A549 (cell line): ENCODE measurements around the gene GRAMD2A. TPM values are rescaled to one million over a fixed set of nuclear protein-coding genes. Genes with fewer than 3 reads are reported as not detected.

ENCODE experiments used
- ATAC-seq, 2 experiments: fragments of 200-7000 bp in 1 of 2; fragments of >200 bp in 1 of 2; cut with Nextera tagmentation in 1 of 2; cut with Tn5 transposase in 1 of 2; 3 replicates each; pipeline versions ENCODE4 v1.8.0 to v1.9.1; 2018 to 2020; ENCODE audit warnings: mild to moderate bottlenecking in 1 of 2, moderate library complexity in 1 of 2
- CTCF ChIA-PET: fragments of 300-600 bp; sonication (Branson Sonifier 250); formaldehyde crosslinking; extraction: SDS; loops from one replicate; lab custom pipeline; 2021; ENCODE audit warnings: antibody characterized with exemption, inconsistent platforms; lab: Yijun Ruan, JAX
- POLR2A ChIA-PET: fragments of 350-600 bp; formaldehyde crosslinking; extraction: SDS; loops from one replicate; lab custom pipeline; 2021; ENCODE audit warnings: antibody characterized with exemption, inconsistent platforms; lab: Yijun Ruan, JAX
- DNase-seq, 2 experiments: peaks; one replicate each; pipeline versions ENCODE4 v3.0.0 to v3.0.0-alpha.2; 2011 to 2016; ENCODE audit warnings: low read depth in 1 of 2, low spot score in 1 of 2
- FAIRE-seq: peaks from 2 replicates; lab custom pipeline; 2011; peaks lifted over from hg19 to GRCh38; lab: Jason Lieb, UNC
- H3K27ac ChIP-seq, 2 experiments: fragments of >200 bp; sonication (Bioruptor Twin); formaldehyde crosslinking; 3 replicates each; pipeline ENCODE4 v1.5.1; 2016 to 2017
- H3K4me1 ChIP-seq: fragments of >200 bp; sonication (Bioruptor Twin); formaldehyde crosslinking; 3 replicates; pipeline ENCODE4 v1.6.1; 2016
- H3K4me2 ChIP-seq: fragments of >200 bp; sonication (Bioruptor Twin); formaldehyde crosslinking; 3 replicates; pipeline ENCODE4 v1.6.1; 2016
- H3K4me3 ChIP-seq: fragments of >200 bp; sonication (Bioruptor Twin); formaldehyde crosslinking; 3 replicates; pipeline ENCODE4 v1.5.1; 2016
- H3K9me3 ChIP-seq: fragments of >200 bp; sonication (Bioruptor Twin); formaldehyde crosslinking; 3 replicates; pipeline ENCODE4 v1.6.1; 2016
- CEBPB ChIP-seq, 2 experiments: fragments of >200 bp in 1 of 2; sonication (Bioruptor Twin) in 1 of 2; formaldehyde crosslinking in 1 of 2; IDR thresholded peaks; 2 replicates each; pipeline ENCODE4 v1.6.1; 2012 to 2016
- FOSB ChIP-seq: fragments of 250-450 bp; sonication (Bioruptor Pico); IDR thresholded peaks from 2 replicates; pipeline ENCODE4 v1.5.0; 2020; ENCODE audit warnings: mild to moderate bottlenecking, moderate library complexity
- HOXB5 ChIP-seq: fragments of 250-450 bp; sonication (Bioruptor Pico); IDR thresholded peaks from 2 replicates; pipeline ENCODE4 v1.5.0; 2020; ENCODE audit warnings: mild to moderate bottlenecking, moderate library complexity
- JUN ChIP-seq, 2 experiments: fragments of >200 bp; sonication (Bioruptor Twin); formaldehyde crosslinking; IDR thresholded peaks; 2 replicates in 1 of 2; 3 replicates in 1 of 2; pipeline ENCODE4 v1.6.1; 2016 to 2017
- RAD21 ChIP-seq, 2 experiments: fragments of >200 bp in 1 of 2; sonication (Bioruptor Twin) in 1 of 2; formaldehyde crosslinking in 1 of 2; IDR thresholded peaks in 1 of 2; conservative IDR thresholded peaks in 1 of 2; 2 replicates in 1 of 2; 3 replicates in 1 of 2; pipeline ENCODE4 v1.6.1; 2012 to 2018; ENCODE audit warnings: inconsistent platforms in 1 of 2
- RCOR1 ChIP-seq: fragments of 150-350 bp; IDR thresholded peaks from 2 replicates; pipeline ENCODE4 v1.6.1; 2014; ENCODE audit warnings: antibody characterized with exemption, low read length, low read depth
- SMC3 ChIP-seq: fragments of >200 bp; sonication (Bioruptor Twin); formaldehyde crosslinking; IDR thresholded peaks from 3 replicates; pipeline ENCODE4 v1.6.1; 2018; ENCODE audit warnings: inconsistent platforms
- WGBS: methylation state at CpG from one replicate; pipeline ENCODE4 v1.1.6; 2017; ENCODE audit errors: missing lambda C conversion rate; 5-methylcytosine and 5-hydroxymethylcytosine counted together
- polyA plus RNA-seq, 4 experiments: library from polyadenylated mRNA; depleted of rRNA in 3 of 4; stranded (reverse); fragments of >200 nt; fragmentation: RNase III in 1 of 4; extraction: RNeasy Plus Mini Kit Qiagen cat#74134 plus additional on column Dnase treatment in 1 of 4; gene quantifications; 2 replicates in 3 of 4; 3 replicates in 1 of 4; pipeline ENCODE4 v1.2.3, GENCODE V29; 2011 to 2017
- TF ChIP-seq, protein P1 (sequence below): fragments of 250-450 bp; sonication (Bioruptor Pico); IDR thresholded peaks from 2 replicates; pipeline ENCODE4 v1.5.0; 2020; ENCODE audit warnings: low read depth, mild to moderate bottlenecking, moderate library complexity
- TF ChIP-seq, protein P2 (sequence below): fragments of 450-650 bp; IDR thresholded peaks from 2 replicates; pipeline ENCODE4 v1.6.1; 2014; ENCODE audit warnings: antibody characterized with exemption
- TF ChIP-seq, protein P3 (sequence below): fragments of >200 bp; sonication (Bioruptor Twin); formaldehyde crosslinking; IDR thresholded peaks from 3 replicates; pipeline ENCODE4 v1.5.1; 2016
- TF ChIP-seq, protein P4 (sequence below): IDR thresholded peaks from 2 replicates; pipeline ENCODE4 v1.6.1; 2012
- TF ChIP-seq, protein P5 (sequence below): fragments of 150-350 bp; IDR thresholded peaks from 2 replicates; pipeline ENCODE4 v1.6.1; 2014; ENCODE audit warnings: low read depth, mild to moderate bottlenecking, low read length

The GRAMD2A gene
- polyA plus RNA-seq, 2 of the 4 experiments (the other 2 are of a cell fraction): 0.41 TPM; not detected in 1

DNA sequence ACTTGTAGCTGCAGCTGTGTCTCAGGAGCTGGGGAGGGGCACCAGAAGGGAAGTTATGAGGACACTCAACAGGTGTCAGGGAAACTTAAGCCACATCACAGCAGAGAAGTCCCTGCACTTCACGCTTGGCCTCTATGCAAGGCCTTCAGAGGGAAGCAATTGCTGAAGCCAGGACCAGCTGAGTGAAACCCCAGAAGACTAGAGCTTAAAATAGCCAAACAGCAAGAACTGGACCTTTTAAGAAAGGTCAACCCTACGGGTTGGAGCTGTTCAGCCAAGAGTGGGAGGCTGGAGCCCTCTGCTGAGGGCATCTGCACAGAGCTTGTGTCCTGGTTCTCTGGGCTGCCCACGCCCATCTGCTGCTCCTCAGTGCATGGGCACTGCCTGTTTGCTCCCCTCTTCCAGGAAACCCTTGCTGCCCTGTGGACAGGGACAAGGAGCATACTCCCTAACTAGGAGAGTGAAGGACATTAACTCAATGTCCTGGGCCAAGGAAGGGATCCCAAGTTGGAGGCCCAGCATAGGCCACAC lies 3.9 kb upstream of the GRAMD2A start:
- Histone ChIP-seq H3K4me1 (peaks cover 69% of the 10 kb centered on the region), H3K27ac (peak overlapping the region in 1 of 2 experiments; percentile 4; a peak in 1 of 6 replicates), H3K4me2 (no peak overlapping the region), H3K9me3 (no peaks in the 10 kb centered on the region), H3K4me3 (no peak overlapping the region)
- FAIRE-seq (no peak), DNase-seq (no peak), ATAC-seq (no peak)
- CTCF ChIA-PET: interaction anchor here (0.5 to 31.0 kb wide), 10 partner anchors 8 to 785 kb away, joined by 3 to 644 read pairs (median 8); partner anchors contain the start of gene PKM
- 81% methylated on average over 3 of the region's 3 CpGs for WGBS
- TF ChIP-seq, protein P1, sequence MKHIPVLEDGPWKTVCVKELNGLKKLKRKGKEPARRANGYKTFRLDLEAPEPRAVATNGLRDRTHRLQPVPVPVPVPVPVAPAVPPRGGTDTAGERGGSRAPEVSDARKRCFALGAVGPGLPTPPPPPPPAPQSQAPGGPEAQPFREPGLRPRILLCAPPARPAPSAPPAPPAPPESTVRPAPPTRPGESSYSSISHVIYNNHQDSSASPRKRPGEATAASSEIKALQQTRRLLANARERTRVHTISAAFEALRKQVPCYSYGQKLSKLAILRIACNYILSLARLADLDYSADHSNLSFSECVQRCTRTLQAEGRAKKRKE: 0 out of 2 replicates have a peak, but pooled peaks have one; percentile 8
- TF ChIP-seq, protein P2, sequence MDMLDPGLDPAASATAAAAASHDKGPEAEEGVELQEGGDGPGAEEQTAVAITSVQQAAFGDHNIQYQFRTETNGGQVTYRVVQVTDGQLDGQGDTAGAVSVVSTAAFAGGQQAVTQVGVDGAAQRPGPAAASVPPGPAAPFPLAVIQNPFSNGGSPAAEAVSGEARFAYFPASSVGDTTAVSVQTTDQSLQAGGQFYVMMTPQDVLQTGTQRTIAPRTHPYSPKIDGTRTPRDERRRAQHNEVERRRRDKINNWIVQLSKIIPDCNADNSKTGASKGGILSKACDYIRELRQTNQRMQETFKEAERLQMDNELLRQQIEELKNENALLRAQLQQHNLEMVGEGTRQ: no peak
- POLR2A ChIA-PET: interaction anchor here (0.9 to 4.7 kb wide), 4 partner anchors 23 to 83 kb away, joined by 3 to 40 read pairs (median 5); partner anchors contain the start of genes MYO9A, PKM and SENP8

DNA sequence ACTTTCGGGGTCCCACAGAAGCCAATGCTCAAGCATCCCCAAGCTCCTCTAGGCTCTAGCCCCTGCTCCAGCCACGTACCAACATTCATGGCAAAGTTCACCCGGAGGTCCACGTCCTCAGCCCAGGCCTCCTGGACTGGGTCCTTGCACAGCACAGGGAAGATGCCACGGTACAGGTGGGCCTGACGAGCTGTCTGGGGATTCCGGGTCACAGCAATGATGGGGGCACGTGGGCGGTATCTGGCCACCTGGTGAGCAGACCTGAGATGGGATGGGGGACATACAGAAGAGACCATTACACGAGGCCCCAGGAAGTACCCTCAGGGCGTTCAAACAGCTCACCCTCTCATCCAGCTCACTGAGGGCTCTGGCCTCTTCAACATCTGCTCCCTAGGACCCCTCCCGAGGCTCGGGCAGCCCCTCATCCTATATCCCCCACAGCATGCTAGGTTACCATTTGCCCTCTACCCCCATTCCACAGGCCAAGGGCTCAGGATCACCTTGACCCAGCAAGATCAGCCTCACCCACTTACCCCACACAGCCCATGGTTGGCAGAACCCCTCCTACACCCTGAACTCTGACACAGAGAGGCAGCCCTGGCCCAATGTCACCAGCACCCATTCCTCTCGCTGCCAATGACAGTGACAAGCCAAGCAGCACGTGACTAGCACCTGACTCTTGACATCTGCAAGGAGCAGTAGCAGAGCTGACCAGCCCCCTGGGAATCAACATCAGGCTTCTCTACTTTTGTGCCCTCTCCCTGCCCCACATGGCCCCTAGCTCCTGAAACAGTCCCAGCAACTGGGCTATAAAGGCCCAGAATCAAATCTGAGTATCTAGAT lies 3.0 kb upstream of the GRAMD2A start:
- H3K4me2 ChIP-seq: no peak overlapping the region
- H3K4me1 ChIP-seq: peaks cover 62% of the 10 kb centered on the region
- TF ChIP-seq JUN (IDR thresholded peaks at IDR 0.05) (peak in 1 of 2 experiments; percentile 34; a peak in 1 of 5 replicates), CEBPB (IDR thresholded peaks at IDR 0.05) (no peak)
- DNase-seq (no peak), FAIRE-seq (no peak), ATAC-seq (no peak)
- CTCF ChIA-PET: interaction anchor here (0.7 to 31.0 kb wide), 30 partner anchors 9 to 184 kb away, joined by 3 to 644 read pairs (median 4); partner anchors contain the start of gene PKM
- H3K27ac ChIP-seq: peak overlapping the region in 1 of 2 experiments; percentile 26; a peak in 3 of 6 replicates
- no peak overlapping the region for H3K4me3 ChIP-seq
- POLR2A ChIA-PET: interaction anchor here (0.9 to 4.7 kb wide), 5 partner anchors 26 to 83 kb away, joined by 3 to 40 read pairs (median 7); partner anchors contain the start of genes MYO9A, PKM and SENP8
- H3K9me3 ChIP-seq: no peaks in the 10 kb centered on the region
- 85% methylated on average over 15 of the region's 15 CpGs for WGBS

DNA sequence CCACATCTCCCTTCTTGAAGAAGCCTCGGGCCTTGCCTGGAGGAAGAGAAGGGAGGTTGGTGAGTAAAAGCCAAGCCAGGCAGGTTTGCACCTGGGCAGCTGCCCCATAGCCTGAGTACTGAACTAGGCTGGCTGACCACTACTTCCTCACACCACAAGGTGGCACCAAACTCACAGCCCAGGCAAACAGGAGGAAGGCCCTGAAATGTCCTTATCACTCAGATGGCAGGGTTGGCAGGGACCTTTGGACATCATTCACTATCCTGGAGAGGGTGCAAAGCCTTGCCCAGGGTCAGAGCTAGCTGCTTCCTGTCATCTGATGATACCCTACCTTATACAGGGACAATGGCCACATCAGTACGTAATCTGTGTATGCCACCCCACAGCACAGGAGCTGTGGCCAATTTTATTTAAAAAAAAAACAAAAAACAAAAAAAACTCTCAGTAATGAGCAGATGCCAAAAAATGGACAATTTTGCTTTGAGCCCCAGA lies 2.2 kb upstream of the GRAMD2A start:
- Histone ChIP-seq H3K4me2 (no peak overlapping the region), H3K27ac (peak overlapping the region in 1 of 2 experiments; percentile 26; a peak in 3 of 6 replicates), H3K9me3 (no peaks in the 10 kb centered on the region), H3K4me3 (no peak overlapping the region), H3K4me1 (peaks cover 54% of the 10 kb centered on the region)
- POLR2A ChIA-PET: interaction anchor here (0.9 to 4.7 kb wide), 4 partner anchors 23 to 38 kb away, joined by 4 to 40 read pairs (median 15); partner anchors contain the start of gene PKM
- WGBS: 49% methylated on average over 2 of the region's 2 CpGs
- CTCF ChIA-PET: interaction anchor here (0.7 to 31.0 kb wide), 31 partner anchors 9 to 400 kb away, joined by 3 to 644 read pairs (median 5); partner anchors contain the start of gene PKM
- peak; percentile 98 for FAIRE-seq
- peak; percentile 33 to 68 for ATAC-seq
- TF ChIP-seq RAD21 (conservative IDR thresholded peaks at IDR 0.05 in 1 of 2, IDR thresholded peaks at IDR 0.05 in 1 of 2) (peak; percentile 92 to 94), FOSB (CRISPR knock-in tag) (no peak), SMC3 (peak; percentile 79)
- TF ChIP-seq, protein P3, sequence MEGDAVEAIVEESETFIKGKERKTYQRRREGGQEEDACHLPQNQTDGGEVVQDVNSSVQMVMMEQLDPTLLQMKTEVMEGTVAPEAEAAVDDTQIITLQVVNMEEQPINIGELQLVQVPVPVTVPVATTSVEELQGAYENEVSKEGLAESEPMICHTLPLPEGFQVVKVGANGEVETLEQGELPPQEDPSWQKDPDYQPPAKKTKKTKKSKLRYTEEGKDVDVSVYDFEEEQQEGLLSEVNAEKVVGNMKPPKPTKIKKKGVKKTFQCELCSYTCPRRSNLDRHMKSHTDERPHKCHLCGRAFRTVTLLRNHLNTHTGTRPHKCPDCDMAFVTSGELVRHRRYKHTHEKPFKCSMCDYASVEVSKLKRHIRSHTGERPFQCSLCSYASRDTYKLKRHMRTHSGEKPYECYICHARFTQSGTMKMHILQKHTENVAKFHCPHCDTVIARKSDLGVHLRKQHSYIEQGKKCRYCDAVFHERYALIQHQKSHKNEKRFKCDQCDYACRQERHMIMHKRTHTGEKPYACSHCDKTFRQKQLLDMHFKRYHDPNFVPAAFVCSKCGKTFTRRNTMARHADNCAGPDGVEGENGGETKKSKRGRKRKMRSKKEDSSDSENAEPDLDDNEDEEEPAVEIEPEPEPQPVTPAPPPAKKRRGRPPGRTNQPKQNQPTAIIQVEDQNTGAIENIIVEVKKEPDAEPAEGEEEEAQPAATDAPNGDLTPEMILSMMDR: peak; percentile 94
- TF ChIP-seq, protein P4, sequence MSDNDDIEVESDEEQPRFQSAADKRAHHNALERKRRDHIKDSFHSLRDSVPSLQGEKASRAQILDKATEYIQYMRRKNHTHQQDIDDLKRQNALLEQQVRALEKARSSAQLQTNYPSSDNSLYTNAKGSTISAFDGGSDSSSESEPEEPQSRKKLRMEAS: 0 out of 2 replicates have a peak, but pooled peaks have one; percentile 27
- DNase-seq: peak; percentile 89 to 93

DNA sequence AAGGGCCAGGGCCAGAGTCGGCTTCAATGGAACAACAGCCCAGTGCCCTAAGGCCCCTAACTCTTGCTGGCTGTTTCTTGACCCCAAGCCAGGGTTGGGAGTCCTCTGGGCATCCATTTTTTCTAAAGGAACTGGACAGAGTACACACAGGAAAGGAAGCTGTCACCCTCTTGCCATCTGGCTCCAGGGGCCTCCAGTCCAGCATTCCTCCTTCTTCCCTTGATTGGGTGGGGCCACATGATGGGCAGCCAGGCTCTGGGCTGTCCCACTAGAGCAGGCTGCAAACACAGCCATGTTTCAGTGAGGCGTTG lies 1.6 kb upstream of the GRAMD2A start:
- Histone ChIP-seq H3K9me3 (no peaks in the 10 kb centered on the region), H3K4me1 (peaks cover 48% of the 10 kb centered on the region), H3K4me2 (no peak overlapping the region), H3K4me3 (no peak overlapping the region), H3K27ac (peak overlapping the region in 1 of 2 experiments; percentile 23; a peak in 1 of 6 replicates)
- 74% methylated on average over 2 of the region's 2 CpGs for WGBS
- POLR2A ChIA-PET: interaction anchor here (0.9 to 4.7 kb wide), 4 partner anchors 23 to 38 kb away, joined by 4 to 40 read pairs (median 15); partner anchors contain the start of gene PKM
- CTCF ChIA-PET: interaction anchor here (0.9 to 31.0 kb wide), 27 partner anchors 8 to 401 kb away, joined by 3 to 644 read pairs (median 5); partner anchors contain the start of gene PKM
- ATAC-seq (no peak), FAIRE-seq (no peak), DNase-seq (no peak)
- no peak for TF ChIP-seq HOXB5 (CRISPR knock-in tag)
- TF ChIP-seq, protein P5, sequence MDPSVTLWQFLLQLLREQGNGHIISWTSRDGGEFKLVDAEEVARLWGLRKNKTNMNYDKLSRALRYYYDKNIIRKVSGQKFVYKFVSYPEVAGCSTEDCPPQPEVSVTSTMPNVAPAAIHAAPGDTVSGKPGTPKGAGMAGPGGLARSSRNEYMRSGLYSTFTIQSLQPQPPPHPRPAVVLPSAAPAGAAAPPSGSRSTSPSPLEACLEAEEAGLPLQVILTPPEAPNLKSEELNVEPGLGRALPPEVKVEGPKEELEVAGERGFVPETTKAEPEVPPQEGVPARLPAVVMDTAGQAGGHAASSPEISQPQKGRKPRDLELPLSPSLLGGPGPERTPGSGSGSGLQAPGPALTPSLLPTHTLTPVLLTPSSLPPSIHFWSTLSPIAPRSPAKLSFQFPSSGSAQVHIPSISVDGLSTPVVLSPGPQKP: no peak
- TF ChIP-seq RCOR1: no peak
